Inferior parietal cortex (tissue), 1 donor: Measurements from ENCODE around the gene SCN1A.

ENCODE experiments used
- DNase-seq: peaks from one replicate; pipeline ENCODE4 v3.0.0-alpha.2; 2016; ENCODE audit errors: extremely low spot score

SCN1A gene

GRCh38 chr2:165970663-165971062 is 157.2 kb downstream of the SCN1A start:
- DNase-seq = no peak

DNA sequence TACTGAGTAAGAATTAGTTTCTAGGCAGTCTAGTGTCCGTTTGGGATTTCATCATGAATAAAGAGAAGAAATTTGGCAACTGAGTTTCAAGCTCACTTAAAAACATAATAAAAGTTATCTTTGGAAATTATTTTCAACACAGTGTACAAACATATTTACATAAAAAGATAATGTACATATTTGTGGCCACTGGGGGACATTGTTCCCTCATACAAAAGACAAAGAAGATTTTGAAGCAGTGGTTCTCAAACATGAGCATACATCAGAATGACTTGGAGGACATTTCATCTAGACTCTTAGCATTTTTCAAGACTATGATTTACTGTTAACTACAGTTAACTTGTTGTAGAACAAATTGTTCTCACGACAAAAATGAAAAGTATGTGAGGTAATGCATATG is 158.6 kb downstream of the SCN1A start:
- no peak for DNase-seq

DNA sequence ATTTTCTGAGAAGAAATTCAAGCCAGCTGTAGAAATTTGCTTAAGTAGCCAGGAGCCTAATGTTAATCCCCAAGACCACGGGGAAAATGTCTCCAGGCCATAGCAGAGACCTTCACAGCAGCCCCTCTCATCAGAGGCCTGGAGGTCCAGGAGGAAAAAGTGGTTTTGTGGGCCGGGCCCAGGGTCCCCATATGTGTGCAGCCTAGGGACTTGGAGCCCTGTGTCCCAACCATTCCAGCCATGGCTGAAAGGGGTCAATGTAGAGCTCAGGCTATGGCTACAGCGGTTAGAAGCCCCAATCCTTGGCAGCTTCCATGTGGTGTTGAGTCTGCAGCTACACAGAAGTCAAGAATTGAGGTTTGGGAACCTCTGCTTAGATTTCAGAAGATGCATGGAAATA is 160.1 kb downstream of the SCN1A start:
- DNase-seq = no peak

- DNase-seq = no peak
Measured at GRCh38 chr2:165961818-165962217, 166.0 kb downstream of the SCN1A start.

DNA sequence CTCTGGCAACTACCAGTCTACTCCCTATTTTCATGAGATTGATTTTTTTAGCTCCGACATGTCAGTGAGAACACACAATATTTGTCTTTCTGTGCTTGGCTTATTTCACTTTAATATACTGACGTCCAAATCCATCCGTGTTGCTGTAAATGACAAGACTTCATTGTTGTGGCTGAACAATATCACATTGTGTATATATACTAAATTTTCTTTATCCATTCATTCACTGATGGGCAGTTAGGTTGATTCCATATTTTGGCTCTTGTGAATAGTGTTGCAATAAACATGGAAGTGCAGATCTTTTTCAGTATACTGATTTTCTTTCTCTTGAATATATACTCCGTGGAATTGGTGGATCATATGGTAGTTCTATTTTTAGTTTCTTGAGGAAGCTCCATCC is 168.4 kb downstream of the SCN1A start:
- DNase-seq = no peak

- no peak for DNase-seq
Measured at GRCh38 chr2:165958313-165958960, 169.4 kb downstream of the SCN1A start.

GRCh38 chr2:165957030-165957675 is 170.7 kb downstream of the SCN1A start:
- no peak for DNase-seq

GRCh38 chr2:165953655-165954606 is 173.9 kb downstream of the SCN1A start, which contains the start of gene TTC21B:
TTC21B (minus strand) TSS chr2:165953776; CDS start chr2:165953705, 71 bp downstream.
- peak; percentile 96 for DNase-seq

DNA sequence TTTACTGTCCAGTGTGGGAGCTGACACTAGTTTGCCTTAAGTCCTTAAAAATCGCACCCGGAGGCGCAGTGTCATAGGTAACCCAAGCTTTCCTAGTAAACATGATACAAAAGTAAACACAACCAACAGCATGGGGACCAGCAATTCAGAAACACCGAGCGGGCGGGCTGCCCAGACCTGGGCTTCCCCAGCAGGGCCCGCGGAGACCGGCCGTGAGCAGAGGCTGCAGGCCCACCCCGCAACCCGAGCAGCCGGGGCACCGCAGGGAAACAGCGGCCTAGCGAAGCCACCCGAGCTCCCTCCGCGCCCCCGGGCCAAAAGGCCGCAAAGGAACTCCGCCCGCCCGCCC is 174.5 kb downstream of the SCN1A start:
- peak; percentile 20 for DNase-seq

GRCh38 chr2:165952741-165953211 is 175.0 kb downstream of the SCN1A start:
- peak; percentile 16 for DNase-seq

GRCh38 chr2:165952085-165952484 is 175.7 kb downstream of the SCN1A start:
- no peak for DNase-seq

- DNase-seq = no peak
Measured at GRCh38 chr2:165950438-165950837, 177.4 kb downstream of the SCN1A start.

DNA sequence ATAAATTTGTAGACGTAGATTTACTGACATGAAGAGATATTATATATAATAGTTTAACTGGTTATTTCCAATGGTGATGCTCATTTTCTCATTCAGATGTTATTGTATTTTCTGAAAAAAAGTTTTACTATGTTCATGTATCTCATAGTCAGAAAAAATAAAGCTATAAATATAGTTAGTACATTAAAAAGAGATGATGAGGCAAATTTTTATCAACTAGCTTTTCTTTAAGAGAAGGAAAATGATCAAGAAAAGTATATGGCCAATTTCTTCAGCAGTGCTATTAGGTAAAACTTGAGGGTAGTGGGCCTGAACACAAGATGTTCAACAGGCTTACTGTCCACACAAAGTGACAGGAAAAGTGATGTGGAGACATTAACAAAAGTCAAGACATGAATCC is 186.0 kb downstream of the SCN1A start:
- DNase-seq = no peak

- DNase-seq = no peak
Measured at GRCh38 chr2:165938237-165938636, 189.6 kb downstream of the SCN1A start.
